SK-N-MC (cell line): Measurements from ENCODE around the gene LEMD1.

Experiments
- EZH2 ChIP-seq: fragments of 200-600 bp; sonication (generic); IDR thresholded peaks from one replicate; pipeline ENCODE4 v1.6.1; 2017; ENCODE audit warnings: antibody characterized with exemption
- POLR2AphosphoS5 ChIP-seq: IDR thresholded peaks from 2 replicates; pipeline ENCODE4 v1.6.1; 2012; ENCODE audit warnings: mild to moderate bottlenecking, low read depth, low read length, borderline replicate concordance

DNA sequence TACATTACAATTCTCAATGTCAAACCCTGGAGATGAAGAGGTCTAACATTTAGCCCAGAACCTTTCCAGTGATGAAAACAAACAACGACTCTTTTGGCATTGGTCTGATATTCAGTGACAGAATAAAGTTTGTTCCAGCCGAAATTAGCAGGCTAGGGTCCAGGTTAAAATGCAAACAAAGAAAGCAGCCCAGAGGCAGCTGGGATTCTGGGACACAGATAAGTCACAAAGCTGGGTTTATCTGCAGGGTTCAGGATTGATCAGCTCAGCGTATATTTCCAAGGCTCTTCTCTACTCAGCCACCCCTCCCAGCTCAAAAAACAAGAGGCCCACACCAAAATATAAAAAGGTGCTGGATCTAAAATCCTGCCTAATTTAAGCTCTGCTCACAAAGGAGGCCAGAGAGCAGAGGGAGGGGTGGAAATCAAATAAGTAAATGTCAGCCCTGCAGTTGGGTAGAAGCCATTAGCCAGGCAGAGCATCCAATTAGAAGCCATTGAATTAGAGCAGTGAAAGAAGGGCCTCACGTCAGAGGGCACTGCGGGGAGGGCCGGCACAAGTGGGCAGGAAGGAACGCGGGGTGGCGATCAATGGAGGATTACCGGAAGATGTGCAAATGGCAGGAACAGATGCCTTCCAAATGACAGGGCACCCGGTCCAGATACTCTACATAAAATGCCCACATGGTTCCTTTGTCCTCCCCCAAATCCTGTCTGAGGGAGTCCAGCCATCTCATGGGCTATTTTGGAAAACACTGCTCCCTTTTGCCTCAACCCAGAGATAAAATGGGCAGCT, 61.9 kb downstream of the LEMD1 start:
- no peak for TF ChIP-seq POLR2AphosphoS5
- TF ChIP-seq EZH2, result no peak
